ENCODE results near the gene ZFYVE28.

Gene ZFYVE28

GRCh38 chr4:2268357-2269205 lies 149.9 kb downstream of the ZFYVE28 start:
- DNase-seq, result no peak

GRCh38 chr4:2267841-2268240 lies 150.6 kb downstream of the ZFYVE28 start:
- DNase-seq, result no peak

GRCh38 chr4:2267320-2267811 lies 151.1 kb downstream of the ZFYVE28 start:
- no peak for DNase-seq

GRCh38 chr4:2266821-2267220 lies 151.6 kb downstream of the ZFYVE28 start:
- DNase-seq, result no peak

GRCh38 chr4:2266181-2266580 lies 152.3 kb downstream of the ZFYVE28 start:
- no peak for DNase-seq

GRCh38 chr4:2265113-2266110 lies 153.0 kb downstream of the ZFYVE28 start:
- no peak for DNase-seq

- DNase-seq, result no peak
Observed at GRCh38 chr4:2264481-2265041, 153.9 kb downstream of the ZFYVE28 start.

GRCh38 chr4:2263926-2264321 lies 154.5 kb downstream of the ZFYVE28 start:
- no peak for DNase-seq

GRCh38 chr4:2262944-2263250 lies 155.5 kb downstream of the ZFYVE28 start:
- no peak for DNase-seq

GRCh38 chr4:2262145-2262943 lies 156.1 kb downstream of the ZFYVE28 start:
- peak; percentile 100 for DNase-seq

GRCh38 chr4:2261853-2262144 lies 156.6 kb downstream of the ZFYVE28 start, which contains the start of gene MXD4:
Gene MXD4 (minus strand): TSS chr4:2262109. CDS start chr4:2261980, 129 bp downstream.
- no peak for DNase-seq

GRCh38 chr4:2261110-2261852 lies 157.2 kb downstream of the ZFYVE28 start:
- DNase-seq, result peak; percentile 67

- no peak for DNase-seq
Observed at GRCh38 chr4:2260344-2261109, 157.9 kb downstream of the ZFYVE28 start.

GRCh38 chr4:2259541-2260343 lies 158.7 kb downstream of the ZFYVE28 start:
- no peak for DNase-seq

- no peak for DNase-seq
Observed at GRCh38 chr4:2259036-2259540, 159.4 kb downstream of the ZFYVE28 start.

- no peak for DNase-seq
Observed at GRCh38 chr4:2258091-2259035, 160.1 kb downstream of the ZFYVE28 start.

GRCh38 chr4:2257361-2258081 lies 160.9 kb downstream of the ZFYVE28 start:
- DNase-seq, result no peak

GRCh38 chr4:2256781-2257191 lies 161.7 kb downstream of the ZFYVE28 start:
- no peak for DNase-seq
